H1 (cell line): ENCODE results near the gene SDR39U1. TPM values are rescaled to one million over a fixed set of nuclear protein-coding genes. Genes with fewer than 3 reads are reported as not detected.

ENCODE experiments used
- CTCF ChIA-PET: fragments of 300-600 bp; sonication (Branson Sonifier 250); formaldehyde crosslinking; loops from one replicate; lab custom pipeline; 2021; ENCODE audit not compliant: partially characterized antibody; lab: Charles Lee
- POLR2A ChIA-PET: fragments of 300-600 bp; sonication (Branson Sonifier 250); formaldehyde crosslinking; loops from one replicate; lab custom pipeline; 2021; ENCODE audit warnings: inconsistent platforms; ENCODE audit not compliant: partially characterized antibody; lab: Charles Lee
- DNase-seq, 2 experiments: peaks; one replicate each; pipeline versions ENCODE4 v3.0.0 to v3.0.0-alpha.2; 2010 to 2022; ENCODE audit warnings: low spot score in 2 of 2, low read depth in 1 of 2, mixed read lengths in 1 of 2
- FAIRE-seq: peaks from 2 replicates; lab custom pipeline; 2011; peaks lifted over from hg19 to GRCh38; lab: Jason Lieb, UNC
- H2AFZ ChIP-seq: 2 replicates; pipeline ENCODE4 v1.8.1; 2012; ENCODE audit warnings: low read length, inconsistent platforms
- H2AK5ac ChIP-seq: 2 replicates; pipeline ENCODE4 v1.6.1; 2013; ENCODE audit warnings: low read depth, low read length
- H2BK120ac ChIP-seq: replicated peaks from 2 replicates; pipeline ENCODE3; 2013; ENCODE audit warnings: low read depth, low read length, inconsistent platforms
- H2BK12ac ChIP-seq: 2 replicates; pipeline ENCODE4 v1.6.1; 2013; ENCODE audit warnings: low read depth, low read length
- H2BK15ac ChIP-seq: 2 replicates; pipeline ENCODE4 v1.6.1; 2013; ENCODE audit warnings: low read length
- H2BK20ac ChIP-seq: 2 replicates; pipeline ENCODE4 v1.6.1; 2013; ENCODE audit warnings: low read length
- H2BK5ac ChIP-seq: 2 replicates; pipeline ENCODE4 v1.6.1; 2013; ENCODE audit warnings: low read depth, low read length
- H3K14ac ChIP-seq: 2 replicates; pipeline ENCODE4 v1.6.1; 2013; ENCODE audit warnings: inconsistent platforms; ENCODE audit not compliant: insufficient read length
- H3K18ac ChIP-seq: 2 replicates; pipeline ENCODE4 v1.6.1; 2013; ENCODE audit warnings: low read length; ENCODE audit errors: extremely low read depth
- H3K23ac ChIP-seq: 2 replicates; pipeline ENCODE4 v1.6.1; 2013; ENCODE audit warnings: inconsistent platforms; ENCODE audit not compliant: insufficient read length
- H3K23me2 ChIP-seq: 2 replicates; pipeline ENCODE4 v1.6.1; 2013; ENCODE audit warnings: low read depth, low read length
- H3K27ac ChIP-seq: 2 replicates; pipeline ENCODE4 v1.6.1; 2011; ENCODE audit warnings: low read depth, low read length, inconsistent platforms
- H3K27me3 ChIP-seq, 4 experiments: replicated peaks in 1 of 4; 1 replicate in 1 of 4; 2 replicates in 3 of 4; pipeline versions ENCODE4 v1.6.1 to v1.8.1; 2011 to 2013; ENCODE audit warnings: low read length in 3 of 4, mild to moderate bottlenecking in 3 of 4, inconsistent platforms in 2 of 4, mixed read lengths in 2 of 4, moderate library complexity in 1 of 4; ENCODE audit not compliant: control insufficient read depth in 3 of 4, insufficient read depth in 3 of 4; ENCODE audit errors: extremely low read depth in 1 of 4
- H3K36me3 ChIP-seq, 4 experiments: 2 replicates each; pipeline versions ENCODE4 v1.6.1 to v1.8.1; 2011 to 2013; ENCODE audit warnings: mild to moderate bottlenecking in 4 of 4, low read length in 3 of 4, moderate library complexity in 2 of 4, control low read depth in 1 of 4, inconsistent platforms in 1 of 4; ENCODE audit not compliant: insufficient read depth in 4 of 4, control insufficient read depth in 2 of 4
- H3K4ac ChIP-seq: replicated peaks from 2 replicates; pipeline ENCODE3; 2013; ENCODE audit warnings: low read length, low read depth, mixed read lengths, inconsistent platforms; ENCODE audit not compliant: insufficient read length
- H3K4me1 ChIP-seq, 4 experiments: replicated peaks in 1 of 4; 1 replicate in 1 of 4; 2 replicates in 3 of 4; pipeline versions ENCODE4 v1.6.1 to v1.8.1; 2011 to 2013; ENCODE audit warnings: low read length in 3 of 4, inconsistent platforms in 2 of 4, mixed read lengths in 1 of 4; ENCODE audit not compliant: insufficient read depth in 4 of 4, control insufficient read depth in 3 of 4
- H3K4me2 ChIP-seq, 2 experiments: 2 replicates each; pipeline versions ENCODE4 v1.6.1 to v1.8.1; 2011 to 2013; ENCODE audit warnings: low read depth in 2 of 2, low read length in 2 of 2, control low read depth in 1 of 2, inconsistent platforms in 1 of 2, mild to moderate bottlenecking in 1 of 2; ENCODE audit not compliant: insufficient read depth in 1 of 2
- H3K4me3 ChIP-seq, 4 experiments: fragments of 200-600, 300-600 bp in 1 of 4; sonication (generic), shearing (Covaris generic), sonication (Bioruptor Twin) in 1 of 4; 2 replicates each; pipeline versions ENCODE4 v1.5.1 to v1.8.1; 2011 to 2016; ENCODE audit warnings: low read length in 4 of 4, low read depth in 3 of 4, control low read depth in 2 of 4, inconsistent platforms in 2 of 4, mild to moderate bottlenecking in 2 of 4, mixed read lengths in 1 of 4, moderate library complexity in 1 of 4; ENCODE audit not compliant: insufficient read depth in 2 of 4; ENCODE audit errors: extremely low read depth in 1 of 4
- H3K56ac ChIP-seq: replicated peaks from 2 replicates; pipeline ENCODE3; 2013; ENCODE audit warnings: low read depth, mild to moderate bottlenecking, mixed read lengths, low read length, inconsistent platforms; ENCODE audit not compliant: insufficient read length
- H3K79me1 ChIP-seq: 2 replicates; pipeline ENCODE4 v1.6.1; 2013; ENCODE audit warnings: low read depth, low read length, control low read depth
- H3K79me2 ChIP-seq, 2 experiments: 2 replicates each; pipeline versions ENCODE4 v1.6.1 to v1.8.1; 2012 to 2013; ENCODE audit warnings: low read length in 2 of 2, mild to moderate bottlenecking in 2 of 2, inconsistent platforms in 1 of 2; ENCODE audit not compliant: insufficient read depth in 2 of 2, control insufficient read depth in 1 of 2
- H3K9ac ChIP-seq, 4 experiments: replicated peaks in 1 of 4; 1 replicate in 1 of 4; 2 replicates in 3 of 4; pipeline versions ENCODE4 v1.6.1 to v1.8.1; 2011 to 2013; ENCODE audit warnings: low read depth in 3 of 4, low read length in 3 of 4, control low read depth in 2 of 4, mild to moderate bottlenecking in 2 of 4, moderate library complexity in 2 of 4, inconsistent platforms in 1 of 4; ENCODE audit errors: extremely low read depth in 1 of 4
- H3K9me3 ChIP-seq, 2 experiments: 2 replicates each; pipeline versions ENCODE4 v1.6.1 to v1.8.1; 2012 to 2013; ENCODE audit warnings: mild to moderate bottlenecking in 2 of 2, moderate library complexity in 2 of 2, control low read depth in 1 of 2, inconsistent platforms in 1 of 2, low read depth in 1 of 2, low read length in 1 of 2, mixed read lengths in 1 of 2; ENCODE audit not compliant: insufficient read depth in 2 of 2
- H4K20me1 ChIP-seq, 2 experiments: replicated peaks in 1 of 2; 2 replicates each; pipeline versions ENCODE3 to v1.8.1; 2011 to 2013; ENCODE audit warnings: inconsistent platforms in 2 of 2, low read length in 2 of 2, mild to moderate bottlenecking in 1 of 2; ENCODE audit not compliant: insufficient read depth in 2 of 2, control insufficient read depth in 1 of 2
- H4K5ac ChIP-seq: 2 replicates; pipeline ENCODE4 v1.6.1; 2013; ENCODE audit warnings: low read length, low read depth, mixed read lengths, inconsistent platforms; ENCODE audit not compliant: insufficient read length
- H4K8ac ChIP-seq: 2 replicates; pipeline ENCODE4 v1.8.0; 2013; ENCODE audit warnings: mild to moderate bottlenecking, moderate library complexity, low read length, inconsistent platforms; ENCODE audit not compliant: insufficient read depth; ENCODE audit errors: extremely low read depth
- H4K91ac ChIP-seq: replicated peaks from 2 replicates; pipeline ENCODE3; 2013; ENCODE audit warnings: low read length, mixed read lengths, inconsistent platforms; ENCODE audit not compliant: insufficient read length
- PHF8 ChIP-seq: fragments of 200-600 bp; sonication (generic); conservative IDR thresholded peaks from 2 replicates; pipeline ENCODE4 v1.7.1; 2012; ENCODE audit warnings: low read depth, mild to moderate bottlenecking, inconsistent platforms, low read length, moderate library complexity
- POLR2A ChIP-seq, 2 experiments: IDR thresholded peaks; 1 replicate in 1 of 2; 2 replicates in 1 of 2; pipeline ENCODE4 v1.6.1; 2011; ENCODE audit warnings: low read depth in 2 of 2, low read length in 2 of 2, mild to moderate bottlenecking in 2 of 2; ENCODE audit errors: control extremely low read depth in 1 of 2
- POU5F1 ChIP-seq: IDR thresholded peaks from 2 replicates; pipeline ENCODE4 v1.6.1; 2011; ENCODE audit warnings: low read depth, mild to moderate bottlenecking, low read length, moderate library complexity
- RFX5 ChIP-seq: IDR thresholded peaks from 2 replicates; pipeline ENCODE4 v1.6.1; 2011; ENCODE audit warnings: low read depth, low read length, improper control_type of control experiment, borderline replicate concordance
- SP1 ChIP-seq: IDR thresholded peaks from 2 replicates; pipeline ENCODE4 v1.6.1; 2011; ENCODE audit warnings: low read depth, low read length
- SUZ12 ChIP-seq: fragments of 200-600 bp; sonication (generic); IDR thresholded peaks from 2 replicates; pipeline ENCODE4 v1.6.1; 2012; ENCODE audit warnings: mild to moderate bottlenecking, inconsistent platforms, low read length, moderate library complexity, mixed read lengths
- TAF1 ChIP-seq: IDR thresholded peaks from 2 replicates; pipeline ENCODE4 v1.6.1; 2011; ENCODE audit warnings: mild to moderate bottlenecking, low read depth, low read length
- ZNF274 ChIP-seq: IDR thresholded peaks from 2 replicates; pipeline ENCODE4 v1.7.0; 2012; ENCODE audit warnings: low read length, borderline replicate concordance; ENCODE audit errors: extremely low read depth
- WGBS, 2 experiments: shearing (Covaris generic) in 1 of 2; methylation state at CpG; one replicate each; pipeline versions ENCODE4 v1.1.6 to v1.1.7; 2013 to 2015; ENCODE audit warnings: low lambda C conversion rate in 2 of 2, mixed read lengths in 2 of 2, inconsistent platforms in 1 of 2, low coverage in 1 of 2, missing lambda C conversion rate in 1 of 2; ENCODE audit not compliant: insufficient replicate concordance in 2 of 2, insufficient coverage in 1 of 2, insufficient read length in 1 of 2; ENCODE audit errors: extremely low coverage in 1 of 2, missing lambda C conversion rate in 1 of 2; 5-methylcytosine and 5-hydroxymethylcytosine counted together
- polyA plus RNA-seq, 7 experiments: library from polyadenylated mRNA; depleted of rRNA in 3 of 7; stranded (reverse) in 5 of 7; unstranded in 2 of 7; fragments of >200 nt in 5 of 7; fragments of 200-250 nt in 2 of 7; gene quantifications; 1 replicate in 5 of 7; 2 replicates in 1 of 7; 4 replicates in 1 of 7; pipeline versions ENCODE4 v1.2.1 to v1.2.3, GENCODE V29; 2011 to 2013; ENCODE audit warnings: missing spikeins in 2 of 7, mixed read lengths in 2 of 7
- total RNA-seq: library from RNA; stranded (reverse); fragmentation: NEBNext Ultra II Directional; extraction: Animal tissue kit (Norgen Biotek cat#: 25700); gene quantifications from 2 replicates; pipeline ENCODE4 v1.2.1, GENCODE V29; 2021

The SDR39U1 gene
- total and polyA plus RNA-seq, 2 of the 8 experiments (the other 6 are each of a cell fraction or from before 2014, with no cell fraction given) = 46.7 to 98.8 TPM

DNA sequence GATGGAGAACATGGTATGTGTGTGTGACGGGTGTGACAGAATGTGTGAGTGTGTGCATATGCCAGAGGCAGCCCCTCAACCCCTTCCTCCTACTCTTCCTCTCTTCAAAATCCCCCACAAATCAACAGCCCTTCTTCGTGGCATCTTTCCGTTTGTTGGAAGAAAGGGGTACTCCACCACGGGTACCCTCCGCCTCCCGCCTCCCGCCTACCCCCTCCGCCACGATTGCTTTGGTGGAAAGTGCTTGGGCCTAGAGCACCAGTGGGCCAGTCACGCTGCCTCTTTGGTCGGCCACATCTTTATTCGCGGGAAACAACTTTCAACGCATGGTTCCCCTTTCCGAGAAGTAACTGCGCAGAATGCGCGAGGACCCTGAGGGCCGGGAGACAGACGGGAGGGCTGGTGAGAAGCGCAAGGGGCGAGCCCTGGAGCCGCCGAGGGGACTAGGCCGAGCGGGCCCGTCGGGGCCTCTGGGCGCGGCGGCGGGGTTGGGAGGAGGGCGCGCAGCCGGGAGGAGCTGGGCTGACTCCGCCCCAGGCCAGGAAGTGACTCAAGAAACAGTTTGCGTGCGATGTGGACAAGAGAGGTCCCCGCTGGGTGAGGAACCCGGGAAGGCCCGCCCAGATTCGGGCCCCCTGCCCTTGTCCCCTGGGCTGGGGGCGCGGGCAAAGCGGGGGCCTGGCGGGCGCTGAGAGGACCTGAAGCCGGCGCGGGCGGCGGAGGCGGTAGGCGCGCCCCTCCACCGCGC is 13.0 kb downstream of the SDR39U1 start, which contains the start of the genes CBLN3 and KHNYN:
TSS of gene CBLN3 (minus strand) at position 274 of the 748 bp plus-strand sequence. CDS start 614 bp downstream, outside the sequence.
TSS of gene KHNYN (plus strand) at position 560 of the 748 bp plus-strand sequence. CDS start 777 bp downstream, outside the sequence.
- peak within 1 kb of the TSS; percentile 62 for H3K4ac ChIP-seq
- peak within 1 kb of the TSS; percentile 23 for H4K5ac ChIP-seq
- H2AFZ ChIP-seq = no peak within 1 kb of the TSS
- H3K36me3 ChIP-seq = 0 out of 8 replicates have a peak, but pooled peaks cover 0 to 4% (median 0%) of the 10 kb centered on the region in 4 experiments
- no peaks in the 10 kb centered on the region for H3K79me2 ChIP-seq
- peak within 1 kb of the TSS; percentile 52 to 76 (median 72) for H3K4me3 ChIP-seq
- CTCF ChIA-PET = interaction anchor here (1.7 to 21.3 kb wide), 13 partner anchors 7 to 131 kb away, joined by 4 to 664 read pairs (median 35); partner anchors contain the start of genes ADCY4, CIDEB, DHRS1 and NFATC4
- H3K18ac ChIP-seq = peak within 1 kb of the TSS; percentile 85
- no peaks in the 10 kb centered on the region for H3K79me1 ChIP-seq
- FAIRE-seq (no peak), DNase-seq (peak in 1 of 2 experiments; percentile 87)
- H3K56ac ChIP-seq = no peak within 1 kb of the TSS
- peaks cover 5% of the 10 kb centered on the region; the same call in 1 of the 2 replicates for H3K23me2 ChIP-seq
- H4K91ac ChIP-seq = peak within 1 kb of the TSS; percentile 34
- H4K20me1 ChIP-seq = peaks cover 0 to 3% of the 10 kb centered on the region in 2 experiments
- peaks cover 0 to 17% (median 1%) of the 10 kb centered on the region in 4 experiments; a peak in 3 of 7 replicates for H3K27me3 ChIP-seq
- no peak within 1 kb of the TSS for H2AK5ac ChIP-seq
- peak within 1 kb of the TSS; percentile 53; the same call in 1 of the 2 replicates for H2BK12ac ChIP-seq
- H2BK20ac ChIP-seq = no peak within 1 kb of the TSS
- peak within 1 kb of the TSS; percentile 12 to 84 (median 29); a peak in 5 of 7 replicates for H3K9ac ChIP-seq
- H3K27ac ChIP-seq = peak within 1 kb of the TSS; percentile 54; the same call in 1 of the 2 replicates
- no peak within 1 kb of the TSS for H3K23ac ChIP-seq
- H2BK5ac ChIP-seq = peak within 1 kb of the TSS; percentile 15; the same call in 1 of the 2 replicates
- H3K14ac ChIP-seq = no peak within 1 kb of the TSS
- peak within 1 kb of the TSS; percentile 75; the same call in 1 of the 2 replicates for H2BK15ac ChIP-seq
- no peak within 1 kb of the TSS for H2BK120ac ChIP-seq
- 7% methylated on average over 42 of the region's 57 CpGs; no CpG with 5 or more reads in 1 of the 2 experiments for WGBS, 2 experiments
- H4K8ac ChIP-seq = peak within 1 kb of the TSS; percentile 47
- no peaks in the 10 kb centered on the region for H3K9me3 ChIP-seq
- H3K4me1 ChIP-seq = peaks cover 6 to 21% (median 15%) of the 10 kb centered on the region in 4 experiments
- H3K4me2 ChIP-seq = peak within 1 kb of the TSS; percentile 85 to 89
- POLR2A ChIA-PET = interaction anchor here (0.6 to 5.4 kb wide), 18 partner anchors 8 to 216 kb away, joined by 3 to 46 read pairs (median 6); partner anchors contain the start of genes ADCY4, NYNRIN and SDR39U1
- TF ChIP-seq POU5F1 (no peak), POLR2A (IDR thresholded peaks at IDR 0.05; ENCODE audit: control extremely low read depth in 1 of 2, low read depth in 2 of 2, low read length in 2 of 2) (peak in 1 of 2 experiments; percentile 85; a peak in 2 of 3 replicates), RFX5 (no peak), SP1 (no peak), PHF8 (peak; percentile 84), TAF1 (peak; percentile 77), ZNF274 (no peak), SUZ12 (0 out of 2 replicates have a peak, but pooled peaks have one; percentile 30)
